ENCODE results near the gene KDF1. TPM values are rescaled to one million over a fixed set of nuclear protein-coding genes. Genes with fewer than 3 reads are reported as not detected.

KDF1 gene
- total RNA-seq, 1 donor from 2014 or later: 0.37 TPM

Other genes with a start within 250 kb of the KDF1 start
- gene PIGV, start 172.5 kb downstream of the KDF1 start, total RNA-seq: 4.5 TPM
- gene ZDHHC18, start 133.8 kb downstream of the KDF1 start, total RNA-seq: 18.1 TPM
- gene SFN, start 97.3 kb downstream of the KDF1 start, total RNA-seq: not detected
- gene GPN2, start 70.2 kb downstream of the KDF1 start, total RNA-seq: 16.4 TPM
- 10.2 TPM for gene GPATCH3, start 60.0 kb downstream of the KDF1 start, total RNA-seq
- 5.3 TPM for gene NR0B2, start 46.5 kb downstream of the KDF1 start, total RNA-seq
- 73.3 TPM for gene NUDC, start 38.7 kb downstream of the KDF1 start, total RNA-seq
- 27.4 TPM for gene TRNP1, start 33.2 kb upstream of the KDF1 start, total RNA-seq
- gene TENT5B, start 52.4 kb upstream of the KDF1 start, total RNA-seq: 49.6 TPM
- 23.1 TPM for gene SLC9A1, start 194.7 kb upstream of the KDF1 start, total RNA-seq